ENCODE data around the gene CHKA.

GRCh38 chr11:68065841-68066240, 55.3 kb downstream of the CHKA start:
- TF ChIP-seq REST (IDR thresholded peaks at IDR 0.05; ENCODE audit: insufficient read depth in 1 of 2, low read depth in 2 of 2, low read length in 2 of 2) (no peak), POLR2AphosphoS5 (IDR thresholded peaks at IDR 0.05; ENCODE audit: low read depth, low read length) (no peak), TAF1 (IDR thresholded peaks at IDR 0.05; ENCODE audit: borderline replicate concordance, insufficient read depth, low read length) (no peak), SIN3A (IDR thresholded peaks at IDR 0.05; ENCODE audit: borderline replicate concordance, insufficient read depth, low read length) (no peak), FOXP2 (optimal IDR thresholded peaks at IDR 0.05; ENCODE audit: borderline replicate concordance, extremely low read depth, extremely low read length, insufficient read depth) (no peak)
